ENCODE data around the gene SIL1. TPM values are rescaled to one million over a fixed set of nuclear protein-coding genes. Genes with fewer than 3 reads are reported as not detected.

The SIL1 gene
- total and polyA plus RNA-seq, 2 of the 13 experiments (the other 11 are each of a cell fraction or from before 2014, with no cell fraction given), result 26.0 to 30.0 TPM

DNA sequence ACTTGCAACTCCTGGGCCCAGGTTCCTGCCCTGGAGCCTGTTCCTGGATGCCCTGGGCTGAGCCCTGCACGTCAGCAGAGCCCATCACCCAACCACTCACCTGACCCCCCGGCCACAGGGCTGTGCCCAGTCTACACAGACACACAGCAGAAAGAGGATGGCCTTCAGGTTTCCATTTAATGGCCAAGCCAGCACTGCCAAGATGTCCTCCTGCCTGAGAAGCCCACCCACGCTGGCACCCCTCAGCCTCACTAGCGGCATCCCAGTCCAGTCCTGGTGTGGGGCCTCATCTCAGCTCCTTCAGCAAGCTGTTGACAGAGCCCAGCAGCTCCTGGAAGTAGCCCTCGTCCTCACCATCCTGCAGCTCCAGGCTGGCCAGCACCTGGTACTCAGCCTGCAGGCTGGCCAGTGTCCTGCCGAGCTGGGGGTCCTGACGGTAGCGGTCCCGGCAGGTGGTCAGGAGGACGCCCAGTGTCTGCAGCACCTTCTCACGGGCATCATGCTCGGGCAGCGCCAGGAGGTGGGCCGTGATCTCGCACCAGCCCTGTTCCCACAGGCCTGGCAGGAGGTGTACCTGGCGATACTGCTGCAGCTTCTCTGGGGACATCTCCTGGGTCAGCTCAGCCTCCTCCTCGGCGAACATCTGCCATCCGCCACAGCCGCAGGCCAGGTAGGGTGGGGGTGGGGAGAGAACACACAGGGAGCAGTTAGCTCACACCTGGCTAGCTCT is 251.2 kb downstream of the SIL1 start:
- intact Hi-C loops (cut with micrococcal nuclease; ENCODE audit: unreplicated experiment) (no loop called here), in situ Hi-C loops (cut with HindIII; ENCODE audit: extremely low pct_ligation_motif_present, low pct_unique_long_range_greater_than_20kb) (no loop called here)
- ATAC-seq (no peak), DNase-seq (ENCODE audit: low spot score) (no peak), FAIRE-seq (no peak)
- CTCF ChIA-PET (ENCODE audit: low intra/inter-chr PET ratio, low total read pairs), result no interaction called here
- no peaks in the 10 kb centered on the region for H4K20me1 ChIP-seq (ENCODE audit: insufficient read depth, low read length)
- no peak overlapping the region for H3K4me3 ChIP-seq (replicated peaks in 1 of 3; ENCODE audit: insufficient read depth in 1 of 3, low read depth in 2 of 3, low read length in 3 of 3)
- no peak overlapping the region for H2AFZ ChIP-seq (ENCODE audit: low read length)
- H3K27me3 ChIP-seq (ENCODE audit: control insufficient read depth in 1 of 2, insufficient read depth in 2 of 2, low read length in 2 of 2), result no peaks in the 10 kb centered on the region
- POLR2A ChIA-PET, result no interaction called here
- BruUV-seq (replicated peaks), result no TSS peak
- H3K4me1 ChIP-seq (ENCODE audit: insufficient read depth, low read length), result no peaks in the 10 kb centered on the region
- no peaks in the 10 kb centered on the region for H3K79me2 ChIP-seq (ENCODE audit: insufficient read depth, low read length)
- TF ChIP-seq AGO2 (optimal IDR thresholded peaks at IDR 0.05; ENCODE audit: low read depth, low read length) (peak; percentile 47), ZNF788 (CRISPR knock-in tag; IDR thresholded peaks at IDR 0.05; ENCODE audit: borderline replicate concordance) (no peak)
- H3K9me3 ChIP-seq (ENCODE audit: low read length), result no peaks in the 10 kb centered on the region
- H3K27ac ChIP-seq (ENCODE audit: extremely low read length, insufficient read depth, low read length), result no peak overlapping the region
- peaks cover 0 to 2% of the 10 kb centered on the region in 2 experiments; a peak in 2 of 5 replicates for H3K36me3 ChIP-seq (replicated peaks in 1 of 2; ENCODE audit: control insufficient read depth in 1 of 2, insufficient read depth in 2 of 2, low read length in 2 of 2)
- H3K4me2 ChIP-seq (ENCODE audit: low read depth, low read length), result no peak overlapping the region
- WGBS (ENCODE audit: low lambda C conversion rate), result 93% methylated on average over 3 of the region's 20 CpGs
- H3K9ac ChIP-seq (ENCODE audit: insufficient read depth, low read depth, low read length), result no peak overlapping the region

DNA sequence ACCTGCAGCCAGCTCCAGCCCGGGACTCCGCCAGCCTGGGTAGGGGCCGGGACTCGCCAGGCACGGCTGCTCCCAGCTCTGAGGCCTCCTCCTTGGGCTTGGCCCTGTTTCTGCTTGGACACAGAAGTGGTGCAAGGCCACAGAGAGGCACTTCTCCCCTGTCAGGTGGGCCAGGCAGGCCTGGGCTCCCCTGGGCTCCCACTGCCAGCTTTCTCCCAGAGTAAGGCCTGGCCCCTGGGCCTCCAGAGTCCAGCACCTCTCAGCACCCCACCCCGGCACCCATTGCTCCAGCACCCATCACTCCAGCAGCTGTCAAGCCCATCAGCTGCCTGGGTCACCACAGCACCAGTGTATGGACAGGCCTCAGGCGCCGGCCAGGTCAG is 251.9 kb downstream of the SIL1 start:
- DNase-seq (ENCODE audit: low spot score), result no peak
- H4K20me1 ChIP-seq (ENCODE audit: insufficient read depth, low read length), result no peaks in the 10 kb centered on the region
- peaks cover 0 to 2% of the 10 kb centered on the region in 2 experiments; a peak in 2 of 5 replicates for H3K36me3 ChIP-seq (replicated peaks in 1 of 2; ENCODE audit: control insufficient read depth in 1 of 2, insufficient read depth in 2 of 2, low read length in 2 of 2)
- no peaks in the 10 kb centered on the region for H3K4me1 ChIP-seq (ENCODE audit: insufficient read depth, low read length)
- no peak for ATAC-seq
- no peak overlapping the region for H2AFZ ChIP-seq (ENCODE audit: low read length)
- no peak overlapping the region for H3K27ac ChIP-seq (ENCODE audit: extremely low read length, insufficient read depth, low read length)
- TF ChIP-seq SMAD3 (CRISPR knock-in tag; IDR thresholded peaks at IDR 0.05) (no peak), KLF13 (CRISPR knock-in tag; IDR thresholded peaks at IDR 0.05) (no peak)
- TF ChIP-seq, protein P1, sequence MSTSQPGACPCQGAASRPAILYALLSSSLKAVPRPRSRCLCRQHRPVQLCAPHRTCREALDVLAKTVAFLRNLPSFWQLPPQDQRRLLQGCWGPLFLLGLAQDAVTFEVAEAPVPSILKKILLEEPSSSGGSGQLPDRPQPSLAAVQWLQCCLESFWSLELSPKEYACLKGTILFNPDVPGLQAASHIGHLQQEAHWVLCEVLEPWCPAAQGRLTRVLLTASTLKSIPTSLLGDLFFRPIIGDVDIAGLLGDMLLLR (CRISPR knock-in tag; IDR thresholded peaks at IDR 0.05), result no peak
- in situ Hi-C loops (cut with HindIII; ENCODE audit: extremely low pct_ligation_motif_present, low pct_unique_long_range_greater_than_20kb) (no loop called here), intact Hi-C loops (cut with micrococcal nuclease; ENCODE audit: unreplicated experiment) (no loop called here)
- no peak overlapping the region for H3K9ac ChIP-seq (ENCODE audit: insufficient read depth, low read depth, low read length)
- ChIA-PET POLR2A (no interaction called here), CTCF (ENCODE audit: low intra/inter-chr PET ratio, low total read pairs) (no interaction called here)
- no TSS peak for BruUV-seq (replicated peaks)
- no peaks in the 10 kb centered on the region for H3K27me3 ChIP-seq (ENCODE audit: control insufficient read depth in 1 of 2, insufficient read depth in 2 of 2, low read length in 2 of 2)
- no peaks in the 10 kb centered on the region for H3K79me2 ChIP-seq (ENCODE audit: insufficient read depth, low read length)
- FAIRE-seq, result no peak
- no peak overlapping the region for H3K4me3 ChIP-seq (replicated peaks in 1 of 3; ENCODE audit: insufficient read depth in 1 of 3, low read depth in 2 of 3, low read length in 3 of 3)
- H3K4me2 ChIP-seq (ENCODE audit: low read depth, low read length), result no peak overlapping the region
- no peaks in the 10 kb centered on the region for H3K9me3 ChIP-seq (ENCODE audit: low read length)
- 90% methylated on average over 4 of the region's 8 CpGs for WGBS (ENCODE audit: low lambda C conversion rate)
